Endothelial cell of umbilical vein (primary cell): ENCODE results near the gene PRAF2. TPM values are rescaled to one million over a fixed set of nuclear protein-coding genes. Genes with fewer than 3 reads are reported as not detected.

Experiments
- BruUV-seq: library from RNA; stranded (reverse); fragments of 400-500 nt; replicated peaks from 2 replicates; lab custom pipeline; 2021; lab: Mats Ljungman, UMichigan
- CTCF ChIA-PET: fragments of 300-600, 350-600 bp; sonication (Branson Sonifier 250); formaldehyde crosslinking; loops from one replicate; lab custom pipeline; 2021; ENCODE audit warnings: antibody characterized with exemption, inconsistent platforms; lab: Charles Lee
- POLR2A ChIA-PET: fragments of 300-600, 350-600 bp; sonication (Branson Sonifier 250); formaldehyde crosslinking; loops from one replicate; lab custom pipeline; 2021; ENCODE audit warnings: antibody characterized with exemption, inconsistent platforms; lab: Charles Lee
- DNase-seq: peaks from one replicate; pipeline ENCODE4 v3.0.0-alpha.2; 2011; ENCODE audit warnings: low read depth, low spot score
- FAIRE-seq: peaks from 2 replicates; lab custom pipeline; 2011; peaks lifted over from hg19 to GRCh38; lab: Jason Lieb, UNC
- H2AFZ ChIP-seq: 2 replicates; pipeline ENCODE4 v1.6.0; 2012; ENCODE audit warnings: low read depth, low read length, control low read depth, inconsistent platforms
- H3K27ac ChIP-seq: 2 replicates; pipeline ENCODE4 v1.5.1; 2011; ENCODE audit warnings: low read depth, mild to moderate bottlenecking, control low read depth, low read length, moderate library complexity; ENCODE audit not compliant: insufficient read depth
- H3K27me3 ChIP-seq, 2 experiments: 2 replicates each; pipeline versions ENCODE4 v1.6.0 to v1.6.1; 2011; ENCODE audit warnings: low read length in 2 of 2, mixed read lengths in 1 of 2; ENCODE audit not compliant: control insufficient read depth in 2 of 2, insufficient read depth in 2 of 2
- H3K36me3 ChIP-seq, 2 experiments: 2 replicates in 1 of 2; 3 replicates in 1 of 2; pipeline ENCODE4 v1.5.1; 2011; ENCODE audit warnings: low read length in 2 of 2, mild to moderate bottlenecking in 1 of 2, moderate library complexity in 1 of 2; ENCODE audit not compliant: control insufficient read depth in 2 of 2, insufficient read depth in 2 of 2; ENCODE audit errors: extremely low read depth in 1 of 2
- H3K4me1 ChIP-seq: 3 replicates; pipeline ENCODE4 v1.5.1; 2011; ENCODE audit warnings: mild to moderate bottlenecking, low read length; ENCODE audit not compliant: control insufficient read depth, insufficient read depth; ENCODE audit errors: extremely low read depth
- H3K4me2 ChIP-seq: 2 replicates; pipeline ENCODE4 v1.6.1; 2011; ENCODE audit warnings: low read length, control low read depth, mixed read lengths; ENCODE audit not compliant: insufficient read depth
- H3K4me3 ChIP-seq, 3 experiments: fragments of 200-600 bp in 1 of 3; sonication (generic), shearing (Covaris generic) in 1 of 3; replicated peaks in 1 of 3; 2 replicates each; pipeline ENCODE4 v1.5.1; 2011 to 2016; ENCODE audit warnings: control low read depth in 3 of 3, low read length in 3 of 3, mild to moderate bottlenecking in 2 of 3, inconsistent platforms in 1 of 3, low read depth in 1 of 3, moderate library complexity in 1 of 3; ENCODE audit not compliant: insufficient read depth in 1 of 3
- H3K79me2 ChIP-seq: 2 replicates; pipeline ENCODE4 v1.6.0; 2012; ENCODE audit warnings: low read length, inconsistent platforms; ENCODE audit not compliant: control insufficient read depth, insufficient read depth
- H3K9ac ChIP-seq: replicated peaks from 2 replicates; pipeline ENCODE3; 2011; ENCODE audit warnings: low read length, control low read depth; ENCODE audit not compliant: insufficient read depth; ENCODE audit errors: extremely low read depth
- H3K9me1 ChIP-seq: replicated peaks from 3 replicates; pipeline ENCODE4 v1.6.0; 2011; ENCODE audit warnings: mild to moderate bottlenecking, low read length; ENCODE audit not compliant: control insufficient read depth, insufficient read depth; ENCODE audit errors: extremely low read depth
- H3K9me3 ChIP-seq: replicated peaks from 2 replicates; pipeline ENCODE4 v1.5.1; 2012; ENCODE audit warnings: low read length, inconsistent platforms; ENCODE audit not compliant: control insufficient read depth, insufficient read depth
- H4K20me1 ChIP-seq: replicated peaks from 2 replicates; pipeline ENCODE3; 2011; ENCODE audit warnings: mild to moderate bottlenecking, low read length; ENCODE audit not compliant: control insufficient read depth, insufficient read depth; ENCODE audit errors: extremely low read depth
- CTCF ChIP-seq, 2 donors: IDR thresholded peaks; 1 replicate in 1 of 2; 2 replicates in 1 of 2; pipeline ENCODE4 v1.5.1; 2011; ENCODE audit warnings: low read length in 2 of 2, mild to moderate bottlenecking in 2 of 2, moderate library complexity in 2 of 2, control low read depth in 1 of 2, inconsistent platforms in 1 of 2, low read depth in 1 of 2; ENCODE audit not compliant: insufficient read depth in 1 of 2; ENCODE audit errors: extremely low read depth in 1 of 2
- EZH2 ChIP-seq: IDR thresholded peaks from 2 replicates; pipeline ENCODE4 v1.6.1; 2012; ENCODE audit warnings: borderline replicate concordance, low read depth, mild to moderate bottlenecking, moderate library complexity, low read length, inconsistent platforms; ENCODE audit not compliant: severe bottlenecking
- FOS ChIP-seq: IDR thresholded peaks from 2 replicates; pipeline ENCODE4 v1.6.1; 2011; ENCODE audit warnings: mild to moderate bottlenecking, low read length, moderate library complexity, borderline replicate concordance; ENCODE audit not compliant: insufficient read depth
- JUN ChIP-seq: IDR thresholded peaks from 2 replicates; pipeline ENCODE4 v1.6.1; 2011; ENCODE audit warnings: borderline replicate concordance, low read depth; ENCODE audit not compliant: insufficient read length, insufficient read depth
- MAX ChIP-seq: IDR thresholded peaks from 2 replicates; pipeline ENCODE4 v1.6.1; 2011; ENCODE audit not compliant: insufficient read depth, insufficient read length
- MYC ChIP-seq: IDR thresholded peaks from one replicate; pipeline ENCODE4 v1.6.1; 2011; ENCODE audit warnings: mild to moderate bottlenecking, low read depth, low read length
- POLR2A ChIP-seq: IDR thresholded peaks from 2 replicates; pipeline ENCODE4 v1.6.1; 2012; ENCODE audit warnings: low read depth, mild to moderate bottlenecking, control low read depth, low read length
- POLR2AphosphoS5 ChIP-seq: IDR thresholded peaks from 2 replicates; pipeline ENCODE4 v1.6.1; 2012; ENCODE audit warnings: low read depth, mild to moderate bottlenecking, control low read depth, low read length, moderate library complexity; ENCODE audit not compliant: insufficient read depth
- dilution Hi-C: fragments of 300-500 bp; cut with MboI; formaldehyde crosslinking; loops from one replicate; pipeline ENCODE4 v1.15.0; 2019; ENCODE audit warnings: low sequenced_read_pairs; ENCODE audit not compliant: extremely low pct_ligation_motif_present
- intact Hi-C: fragments of 100-400 bp; cut with micrococcal nuclease; formaldehyde crosslinking; loops from one replicate; pipeline ENCODE4 v1.10.0; 2022
- polyA plus RNA-seq, 4 experiments: library from polyadenylated mRNA; depleted of rRNA in 3 of 4; stranded (reverse) in 3 of 4; unstranded in 1 of 4; fragments of >200 nt; gene quantifications; 2 replicates each; pipeline versions ENCODE4 v1.2.1 to v1.2.3, GENCODE V29; 2011 to 2012; ENCODE audit warnings: missing spikeins in 1 of 4
- total RNA-seq: library from RNA; stranded (reverse); gene quantifications from 2 replicates; pipeline ENCODE4 v1.2.3, GENCODE V29; 2021

Gene PRAF2
- total and polyA plus RNA-seq, 2 donors (not counting 3 experiments of a cell fraction or from before 2014, with no cell fraction given), result 36.2 to 41.6 TPM

DNA sequence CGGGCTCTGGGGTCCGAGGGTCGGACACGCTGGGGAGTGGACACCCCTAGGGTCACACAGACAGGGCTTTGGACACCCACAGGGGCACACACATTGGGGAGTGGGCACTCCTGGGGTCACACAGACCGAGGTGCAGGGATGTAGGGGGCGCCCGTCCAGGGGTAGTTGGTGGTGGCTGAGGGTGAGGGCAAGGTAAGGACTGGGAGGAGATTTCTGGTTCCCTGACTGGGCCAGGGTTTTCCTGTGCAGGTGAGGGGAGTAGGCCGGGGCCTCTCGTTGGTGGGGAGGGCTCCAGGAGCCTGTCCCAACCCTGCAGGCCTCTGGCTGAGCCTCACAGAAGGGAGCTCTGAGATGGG, 27.8 kb upstream of the PRAF2 start:
- ChIA-PET POLR2A (no interaction called here), CTCF (interaction anchor here (0.6 kb wide), 1 partner anchor 91 kb away, joined by 3 read pairs; no protein-coding TSS in a partner anchor)
- Histone ChIP-seq H3K4me2 (peak overlapping the region; percentile 19), H2AFZ (no peak overlapping the region), H3K9me1 (no peaks in the 10 kb centered on the region), H3K9me3 (no peaks in the 10 kb centered on the region), H4K20me1 (no peaks in the 10 kb centered on the region), H3K79me2 (no peaks in the 10 kb centered on the region), H3K27me3 (no peaks in the 10 kb centered on the region), H3K4me1 (no peaks in the 10 kb centered on the region), H3K27ac (no peak overlapping the region), H3K9ac (no peak overlapping the region), H3K36me3 (no peaks in the 10 kb centered on the region), H3K4me3 (peak overlapping the region in 1 of 3 experiments; percentile 50)
- no peak for FAIRE-seq
- BruUV-seq, result no TSS peak
- intact Hi-C loops, result loop anchor here (1.0 to 5.0 kb wide), 4 partner anchors 22 to 144 kb away; partner anchors contain the start of genes GPKOW, OTUD5, PRAF2 and TFE3
- dilution Hi-C loops, result no loop called here
- no peak for TF ChIP-seq POLR2A
- TF ChIP-seq CTCF (IDR thresholded peaks at IDR 0.05; ENCODE audit: extremely low read depth in 1 of 2, insufficient read depth in 1 of 2, low read depth in 1 of 2, low read length in 2 of 2), result peak in 1 of 2 donors; percentile 12
- no peak for DNase-seq

GRCh38 chrX:49100704-49101628, 27.2 kb upstream of the PRAF2 start:
- no peaks in the 10 kb centered on the region for H3K4me1 ChIP-seq
- no peaks in the 10 kb centered on the region for H4K20me1 ChIP-seq
- FAIRE-seq (peak; percentile 99), DNase-seq (peak; percentile 94)
- H3K36me3 ChIP-seq, result no peaks in the 10 kb centered on the region
- dilution Hi-C loops (no loop called here), intact Hi-C loops (loop anchor here (1.0 to 5.0 kb wide), 4 partner anchors 22 to 144 kb away; partner anchors contain the start of genes GPKOW, OTUD5, PRAF2 and TFE3)
- peak overlapping the region; percentile 82 for H3K4me2 ChIP-seq
- TSS peak; percentile 68 for BruUV-seq
- H3K79me2 ChIP-seq, result no peaks in the 10 kb centered on the region
- H2AFZ ChIP-seq, result peak overlapping the region; percentile 67
- H3K9ac ChIP-seq, result peak overlapping the region; percentile 55
- ChIA-PET POLR2A (no interaction called here), CTCF (interaction anchor here (0.6 kb wide), 1 partner anchor 11 kb away, joined by 4 read pairs; no protein-coding TSS in a partner anchor)
- H3K4me3 ChIP-seq, result peak overlapping the region; percentile 35 to 54 (median 50)
- H3K27ac ChIP-seq, result no peak overlapping the region
- no peaks in the 10 kb centered on the region for H3K9me1 ChIP-seq
- TF ChIP-seq EZH2, result no peak
- TF ChIP-seq MYC, result no peak
- no peak for TF ChIP-seq CTCF (IDR thresholded peaks at IDR 0.05; ENCODE audit: extremely low read depth in 1 of 2, insufficient read depth in 1 of 2, low read depth in 1 of 2, low read length in 2 of 2)
- TF ChIP-seq JUN, result no peak
- TF ChIP-seq POLR2AphosphoS5, result peak; percentile 72
- TF ChIP-seq POLR2A, result peak; percentile 39
- no peak for TF ChIP-seq MAX
- no peak for TF ChIP-seq FOS
- H3K27me3 ChIP-seq, result no peaks in the 10 kb centered on the region
- H3K9me3 ChIP-seq, result no peaks in the 10 kb centered on the region
